ENCODE results near the gene NUTF2. TPM values are rescaled to one million over a fixed set of nuclear protein-coding genes. Genes with fewer than 3 reads are reported as not detected.
A peak's percentile ranks its signal among the peaks of the same experiment; 100 is the strongest.

Gene NUTF2
- total and polyA plus RNA-seq, 8 donors = 25.8 to 69.1 (median 40.2) TPM

GRCh38 chr16:67837811-67838210 lies 8.9 kb upstream of the NUTF2 start:
- H3K4me3 ChIP-seq = no peak overlapping the region
- H3K27me3 ChIP-seq = no peaks in the 10 kb centered on the region
- intact Hi-C loops (cut with DNase I) = no loop called here
- ATAC-seq (no peak), DNase-seq (no peak), FAIRE-seq (no peak)
- H3K9me3 ChIP-seq = no peaks in the 10 kb centered on the region
- peaks cover 0 to 6% (median 2%) of the 10 kb centered on the region in 3 donors for H3K4me1 ChIP-seq
- no peaks in the 10 kb centered on the region for H3K36me3 ChIP-seq
- H3K27ac ChIP-seq = no peak overlapping the region
- WGBS, 2 donors = 81 to 89% methylated on average over 2 of the region's 2 CpGs
- no peak for TF ChIP-seq CTCF (IDR thresholded peaks at IDR 0.05)

GRCh38 chr16:67841198-67841815 lies 5.4 kb upstream of the NUTF2 start:
- no peak for ATAC-seq
- Histone ChIP-seq H3K27ac (peak overlapping the region; percentile 82 to 100 (median 98)), H3K9me3 (no peaks in the 10 kb centered on the region), H3K36me3 (no peaks in the 10 kb centered on the region), H3K4me1 (peaks cover 8 to 26% (median 19%) of the 10 kb centered on the region in 3 donors), H3K27me3 (no peaks in the 10 kb centered on the region), H3K4me3 (peak overlapping the region in 3 of 4 donors; percentile 53 to 76 (median 65))
- no peak for DNase-seq
- no peak for TF ChIP-seq CTCF (IDR thresholded peaks at IDR 0.05)
- intact Hi-C loops (cut with DNase I) = no loop called here
- FAIRE-seq = no peak
- WGBS, 2 donors = 38 to 42% methylated on average over 17 of the region's 17 CpGs

DNA sequence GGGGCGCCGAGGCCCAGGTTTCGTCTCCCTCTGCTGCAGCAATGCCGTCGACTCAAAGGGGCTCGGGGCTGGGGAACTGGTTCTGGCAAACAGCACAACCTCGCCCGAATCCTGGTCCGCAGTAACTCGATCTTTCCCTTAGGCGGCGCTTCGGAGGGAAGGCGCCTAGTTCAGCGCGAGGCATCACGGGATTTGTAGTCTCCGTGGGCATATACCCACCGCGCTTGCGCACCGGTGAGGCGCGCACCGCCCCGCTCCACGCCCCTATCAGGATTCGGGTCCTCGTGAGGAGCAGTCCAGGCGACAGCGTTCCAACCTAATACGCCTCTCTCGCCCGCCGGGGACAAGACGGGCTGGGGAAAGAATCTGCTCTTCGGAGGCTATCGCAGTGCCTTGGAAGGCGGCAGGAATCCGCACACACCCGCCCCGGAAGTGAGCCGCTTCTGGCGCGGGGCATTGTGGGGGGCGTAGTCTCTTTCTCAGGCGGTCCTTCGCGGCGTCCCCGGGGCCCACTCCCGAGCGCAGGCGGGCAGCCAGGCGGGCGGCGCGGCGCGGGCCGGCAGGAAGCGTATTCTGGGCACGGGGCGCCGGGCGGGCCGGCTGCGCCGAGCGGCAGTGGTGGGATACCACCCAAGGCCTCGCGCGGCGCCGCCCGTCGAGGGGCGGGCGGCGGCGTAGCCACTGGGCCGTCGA lies 4.8 kb upstream of the NUTF2 start, which contains the start of gene THAP11:
Gene THAP11 (plus strand): TSS at position 505 of the 693 bp plus-strand sequence. CDS start 235 bp downstream, outside the sequence.
- peak; percentile 71 to 86 (median 75) for ATAC-seq
- Histone ChIP-seq H3K27ac (peak within 1 kb of the TSS; percentile 82 to 100 (median 98)), H3K4me3 (peak within 1 kb of the TSS; percentile 53 to 83 (median 70)), H3K9me3 (no peaks in the 10 kb centered on the region), H3K36me3 (no peaks in the 10 kb centered on the region), H3K4me1 (peaks cover 8 to 26% (median 19%) of the 10 kb centered on the region in 3 donors), H3K27me3 (no peaks in the 10 kb centered on the region)
- 0% methylated on average over 69 to 83 of the region's 83 CpGs for WGBS, 2 donors
- DNase-seq = peak; percentile 93 to 97 (median 94)
- TF ChIP-seq CTCF (IDR thresholded peaks at IDR 0.05) = peak; percentile 66 to 86 (median 70)
- intact Hi-C loops (cut with DNase I) = no loop called here
- FAIRE-seq = no peak

- Histone ChIP-seq H3K36me3 (no peaks in the 10 kb centered on the region), H3K27ac (peak overlapping the region; percentile 82 to 100 (median 98)), H3K4me1 (peaks cover 8 to 26% (median 19%) of the 10 kb centered on the region in 3 donors), H3K9me3 (no peaks in the 10 kb centered on the region), H3K27me3 (no peaks in the 10 kb centered on the region), H3K4me3 (peak overlapping the region; percentile 53 to 83 (median 70))
- no peak for TF ChIP-seq CTCF (IDR thresholded peaks at IDR 0.05)
- FAIRE-seq (no peak), ATAC-seq (peak; percentile 10 to 38 (median 12)), DNase-seq (peak; percentile 45 to 83 (median 60))
- intact Hi-C loops (cut with DNase I) = no loop called here
- 0% methylated on average over 65 to 67 of the region's 67 CpGs for WGBS, 2 donors
Measured at GRCh38 chr16:67842509-67843342, 4.0 kb upstream of the NUTF2 start.

All from pancreas (tissue), 10 donors.